NCI-H187 (cell line): ENCODE data around the gene TEP1.
"Not testable (repeated sequence)": the region's sequence is repeated elsewhere in the genome, so short reads cannot be mapped to it uniquely, and the experiment has no call there.

ENCODE experiments used
- DNase-seq, 2 experiments: peaks; one replicate each; lab custom pipeline; 2025; lab: John Stamatoyannopoulos, UW

Gene TEP1

GRCh38 chr14:20386276-20386855 is 26.9 kb downstream of the TEP1 start:
- no peak for DNase-seq

GRCh38 chr14:20384886-20385285 is 28.4 kb downstream of the TEP1 start:
- DNase-seq: no peak

GRCh38 chr14:20384321-20384720 is 29.0 kb downstream of the TEP1 start:
- DNase-seq: no peak

GRCh38 chr14:20383636-20384035 is 29.7 kb downstream of the TEP1 start:
- DNase-seq: no peak

- no peak for DNase-seq
These were observed 30.3 kb downstream of the TEP1 start for GRCh38 chr14:20383032-20383431.

GRCh38 chr14:20382526-20382925 is 30.8 kb downstream of the TEP1 start:
- DNase-seq: no peak

GRCh38 chr14:20381341-20381740 is 32.0 kb downstream of the TEP1 start:
- DNase-seq: no peak

- no peak for DNase-seq
These were observed 32.6 kb downstream of the TEP1 start for GRCh38 chr14:20380681-20381080.

- no peak for DNase-seq
These were observed 33.6 kb downstream of the TEP1 start for GRCh38 chr14:20379743-20380142.

GRCh38 chr14:20377171-20377570 is 36.1 kb downstream of the TEP1 start:
- no peak for DNase-seq

GRCh38 chr14:20376071-20376588 is 37.2 kb downstream of the TEP1 start:
- DNase-seq: no peak

GRCh38 chr14:20375471-20375870 is 37.8 kb downstream of the TEP1 start:
- no peak for DNase-seq

GRCh38 chr14:20372796-20373195 is 40.5 kb downstream of the TEP1 start:
- no peak for DNase-seq

- DNase-seq: no peak
These were observed 47.4 kb downstream of the TEP1 start for GRCh38 chr14:20365928-20366327.

GRCh38 chr14:20358474-20358873 is 54.8 kb downstream of the TEP1 start:
- DNase-seq: not testable (repeated sequence)

GRCh38 chr14:20356422-20356821 is 56.9 kb downstream of the TEP1 start:
- DNase-seq: no peak

GRCh38 chr14:20350860-20351259 is 62.4 kb downstream of the TEP1 start:
- no peak for DNase-seq

GRCh38 chr14:20350282-20350681 is 63.0 kb downstream of the TEP1 start:
- no peak for DNase-seq

- no peak for DNase-seq
These were observed 65.6 kb downstream of the TEP1 start for GRCh38 chr14:20347747-20348146.

GRCh38 chr14:20346713-20347112 is 66.6 kb downstream of the TEP1 start:
- DNase-seq: no peak

GRCh38 chr14:20345366-20345765 is 67.9 kb downstream of the TEP1 start:
- DNase-seq: no peak

- DNase-seq: no peak
These were observed 69.5 kb downstream of the TEP1 start for GRCh38 chr14:20343862-20344220.

GRCh38 chr14:20343092-20343861 is 70.0 kb downstream of the TEP1 start, which contains the start of gene PARP2:
Gene PARP2 (plus strand): TSS chr14:20343635. CDS start chr14:20343642, 7 bp downstream.
- DNase-seq: peak; percentile 100

- no peak for DNase-seq
These were observed 71.7 kb downstream of the TEP1 start for GRCh38 chr14:20341646-20342045.
